ENCODE data around the gene G6PC3. TPM values are rescaled to one million over a fixed set of nuclear protein-coding genes. Genes with fewer than 3 reads are reported as not detected.

The G6PC3 gene
- total RNA-seq, 4 donors from 2014 or later, result 41.4 to 104 (median 80.8) TPM

DNA sequence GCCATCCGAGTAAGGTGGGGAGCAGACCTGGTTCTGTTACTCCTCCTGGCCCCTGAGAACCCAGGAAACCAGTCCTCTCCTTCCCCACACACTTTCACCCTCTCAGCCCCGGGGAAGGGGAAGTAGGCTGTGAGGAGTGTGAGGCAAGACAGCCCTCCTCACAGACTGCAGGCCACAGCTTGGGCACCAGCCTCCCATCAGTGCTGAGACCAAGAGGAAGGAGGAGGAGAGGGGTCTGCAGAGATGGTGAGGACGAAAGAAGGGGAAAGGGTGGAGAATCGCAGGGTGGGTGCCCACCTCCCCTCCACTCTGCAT, 7.0 kb downstream of the G6PC3 start:
- Histone ChIP-seq H3K27me3 (no peaks in the 10 kb centered on the region), H3K4me3 (replicated peaks in 1 of 3) (no peak overlapping the region), H3K27ac (peak overlapping the region in 1 of 3 donors; percentile 28), H3K36me3 (peaks cover 47 to 59% of the 10 kb centered on the region in 2 donors), H3K4me1 (no peaks in the 10 kb centered on the region), H3K9me3 (no peaks in the 10 kb centered on the region)
- 78 to 83% methylated on average over 4 of the region's 4 CpGs for WGBS, 2 donors
- no peak for TF ChIP-seq POLR2A (IDR thresholded peaks at IDR 0.05)
- TF ChIP-seq, protein P1, sequence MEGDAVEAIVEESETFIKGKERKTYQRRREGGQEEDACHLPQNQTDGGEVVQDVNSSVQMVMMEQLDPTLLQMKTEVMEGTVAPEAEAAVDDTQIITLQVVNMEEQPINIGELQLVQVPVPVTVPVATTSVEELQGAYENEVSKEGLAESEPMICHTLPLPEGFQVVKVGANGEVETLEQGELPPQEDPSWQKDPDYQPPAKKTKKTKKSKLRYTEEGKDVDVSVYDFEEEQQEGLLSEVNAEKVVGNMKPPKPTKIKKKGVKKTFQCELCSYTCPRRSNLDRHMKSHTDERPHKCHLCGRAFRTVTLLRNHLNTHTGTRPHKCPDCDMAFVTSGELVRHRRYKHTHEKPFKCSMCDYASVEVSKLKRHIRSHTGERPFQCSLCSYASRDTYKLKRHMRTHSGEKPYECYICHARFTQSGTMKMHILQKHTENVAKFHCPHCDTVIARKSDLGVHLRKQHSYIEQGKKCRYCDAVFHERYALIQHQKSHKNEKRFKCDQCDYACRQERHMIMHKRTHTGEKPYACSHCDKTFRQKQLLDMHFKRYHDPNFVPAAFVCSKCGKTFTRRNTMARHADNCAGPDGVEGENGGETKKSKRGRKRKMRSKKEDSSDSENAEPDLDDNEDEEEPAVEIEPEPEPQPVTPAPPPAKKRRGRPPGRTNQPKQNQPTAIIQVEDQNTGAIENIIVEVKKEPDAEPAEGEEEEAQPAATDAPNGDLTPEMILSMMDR (IDR thresholded peaks at IDR 0.05), result no peak
- no peak for DNase-seq
- intact Hi-C loops (cut with DNase I), result loop anchor here (10.0 kb wide), 1 partner anchor 47 kb away; the partner anchor contains the start of gene HDAC5

DNA sequence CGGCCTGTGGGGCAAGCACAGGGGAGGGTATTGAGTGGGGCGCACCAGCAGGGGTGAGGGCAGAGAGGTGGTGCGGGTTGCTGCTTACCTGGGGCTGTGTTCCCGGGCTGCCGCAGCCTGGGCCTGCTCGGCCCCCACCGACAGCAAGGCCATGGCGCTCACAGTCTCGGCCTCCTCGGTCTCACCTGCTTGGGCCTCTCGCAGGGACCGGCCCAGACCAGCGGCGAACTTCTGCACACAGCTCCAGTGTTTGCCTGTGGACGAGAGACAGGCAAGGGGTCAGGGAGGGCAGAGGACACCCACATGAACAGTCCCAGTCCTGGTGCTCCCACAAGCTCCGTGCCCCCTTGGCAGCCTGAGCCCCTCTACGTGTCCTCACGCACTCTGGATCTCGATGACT, 7.9 kb downstream of the G6PC3 start:
- peaks cover 55 to 67% of the 10 kb centered on the region in 2 donors for H3K36me3 ChIP-seq
- intact Hi-C loops (cut with DNase I), result loop anchor here (10.0 kb wide), 1 partner anchor 46 kb away; the partner anchor contains the start of gene HDAC5
- TF ChIP-seq, protein P1 (IDR thresholded peaks at IDR 0.05), result no peak
- TF ChIP-seq POLR2A (IDR thresholded peaks at IDR 0.05), result no peak

DNA sequence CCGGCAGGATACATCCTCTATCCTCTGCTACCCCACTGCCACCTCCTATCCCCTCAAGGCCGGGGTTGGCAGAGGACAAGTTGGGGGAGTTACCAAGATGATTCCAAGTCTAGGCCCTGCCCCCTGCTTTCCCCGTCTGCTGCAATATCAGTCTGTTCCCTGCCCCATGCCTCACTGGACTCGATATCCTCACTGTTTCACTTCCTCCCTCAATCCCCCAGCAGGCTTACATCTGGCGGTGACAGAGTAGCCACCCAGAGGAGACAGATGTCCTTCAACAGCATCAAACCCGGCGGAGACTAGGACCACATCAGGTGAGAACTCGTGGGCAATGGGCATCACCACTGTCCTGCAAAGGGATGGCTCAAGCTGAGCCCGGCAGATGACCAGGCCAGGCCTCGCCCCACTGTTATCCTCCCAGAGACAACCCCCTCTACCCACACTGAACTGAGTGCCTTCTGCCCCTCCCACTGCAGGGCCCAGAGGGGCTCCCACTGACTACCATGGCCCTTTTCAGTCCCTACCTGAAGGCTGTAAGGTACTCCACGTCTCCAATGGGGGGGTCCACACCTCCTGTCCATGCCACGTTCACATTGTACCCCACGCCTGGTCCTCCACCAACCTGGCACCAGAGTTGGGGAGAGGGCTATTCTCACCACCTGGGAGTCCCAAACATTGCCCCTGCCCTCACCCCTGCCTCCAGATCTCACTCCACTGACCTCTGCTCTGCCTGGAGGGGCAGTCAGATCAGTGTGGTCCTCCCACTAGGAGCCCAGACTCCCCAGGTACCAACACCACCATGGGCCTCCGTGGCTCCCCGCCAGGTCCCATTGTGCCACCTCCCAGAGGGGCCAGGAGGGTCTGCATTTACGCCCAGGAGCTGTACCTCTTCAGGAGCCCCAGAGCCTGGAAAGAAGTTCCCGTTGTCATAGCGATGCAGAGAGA, 9.6 kb downstream of the G6PC3 start:
- intact Hi-C loops (cut with DNase I), result loop anchor here (10.0 kb wide), 1 partner anchor 45 kb away; the partner anchor contains the start of gene HDAC5
- Histone ChIP-seq H3K9me3 (no peaks in the 10 kb centered on the region), H3K27me3 (no peaks in the 10 kb centered on the region), H3K4me1 (no peaks in the 10 kb centered on the region), H3K36me3 (peaks cover 73 to 84% of the 10 kb centered on the region in 2 donors), H3K4me3 (replicated peaks in 1 of 3) (no peak overlapping the region), H3K27ac (no peak overlapping the region)
- peak in 1 of 2 donors; percentile 1 for DNase-seq
- 88 to 90% methylated on average over 14 to 18 of the region's 18 CpGs for WGBS, 2 donors
- TF ChIP-seq, protein P1 (IDR thresholded peaks at IDR 0.05), result no peak
- no peak for TF ChIP-seq POLR2A (IDR thresholded peaks at IDR 0.05)

More for the DNA sequence above, 7.9 kb downstream of the G6PC3 start:
- DNase-seq, result no peak
- Histone ChIP-seq H3K4me3 (replicated peaks in 1 of 3) (no peak overlapping the region), H3K27me3 (no peaks in the 10 kb centered on the region), H3K27ac (no peak overlapping the region), H3K4me1 (no peaks in the 10 kb centered on the region), H3K9me3 (no peaks in the 10 kb centered on the region)
- 93% methylated on average over 19 of the region's 19 CpGs for WGBS, 2 donors

DNA sequence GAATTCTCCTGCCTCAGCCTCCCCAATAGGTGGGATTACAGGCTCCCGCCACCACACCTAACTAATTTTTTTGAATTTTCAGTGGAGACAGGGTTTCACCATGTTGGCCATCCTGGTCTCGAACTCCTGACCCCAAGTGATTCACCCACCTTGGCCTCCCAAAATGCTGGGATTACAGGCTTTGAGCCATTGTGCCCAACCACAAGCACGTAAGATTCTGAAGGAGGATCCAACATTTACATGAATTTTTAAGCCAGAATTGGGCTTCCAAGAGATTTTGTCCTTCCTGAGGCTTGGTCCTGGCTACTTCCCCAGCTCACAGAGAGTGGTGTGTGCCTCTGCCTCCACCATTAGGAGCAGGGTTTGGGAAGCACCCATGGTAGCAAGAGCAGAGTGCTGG, 11.1 kb downstream of the G6PC3 start:
- no peak for TF ChIP-seq POLR2A (IDR thresholded peaks at IDR 0.05)
- TF ChIP-seq, protein P1 (IDR thresholded peaks at IDR 0.05), result no peak
- no peak overlapping the region for H3K4me3 ChIP-seq (replicated peaks in 1 of 3)
- no peak for DNase-seq
- H3K36me3 ChIP-seq, result peaks cover 76 to 84% of the 10 kb centered on the region in 2 donors
- no peak overlapping the region for H3K27ac ChIP-seq
- H3K4me1 ChIP-seq, result no peaks in the 10 kb centered on the region
- WGBS, 2 donors, result 90 to 95% methylated on average over 3 of the region's 3 CpGs
- H3K9me3 ChIP-seq, result no peaks in the 10 kb centered on the region
- intact Hi-C loops (cut with DNase I), result no loop called here
- no peaks in the 10 kb centered on the region for H3K27me3 ChIP-seq

Measured in thyroid gland (tissue), 4 donors.